ENCODE data around the gene STARD7.
A peak's percentile ranks its signal among the peaks of the same experiment; 100 is the strongest.

Gene STARD7

DNA sequence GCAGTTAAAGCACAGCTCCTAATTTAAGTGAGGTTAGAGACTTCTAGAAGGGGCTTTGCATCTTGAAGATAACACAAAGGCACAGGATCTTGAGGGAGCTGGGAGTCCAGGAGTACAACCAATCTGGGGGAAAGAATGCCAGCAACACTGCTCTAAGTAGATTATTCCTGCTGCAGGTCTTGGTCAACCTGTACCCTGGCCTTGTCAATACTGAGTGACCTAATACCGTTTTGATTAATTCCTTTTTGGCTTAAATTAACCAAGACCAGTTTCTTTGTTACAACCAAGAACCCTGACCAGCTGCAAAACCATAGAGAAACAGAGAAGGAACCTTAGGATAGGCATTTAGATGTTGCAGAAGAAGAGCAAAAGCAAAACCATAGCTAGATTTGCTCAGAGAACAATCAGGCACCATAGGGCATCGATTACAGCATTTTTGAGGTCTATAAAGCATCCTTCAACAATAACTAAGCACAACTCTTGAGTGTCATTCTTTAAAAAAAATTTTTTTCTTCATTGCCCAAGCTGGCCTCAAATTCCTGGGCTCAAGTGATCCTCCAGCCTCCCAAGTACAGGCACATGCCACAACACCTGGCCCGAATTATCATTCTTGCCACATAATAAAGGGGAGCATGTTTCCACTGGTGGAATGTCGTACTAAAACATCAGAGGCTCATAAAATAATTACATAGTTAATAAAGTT is 6.3 kb downstream of the STARD7 start:
- no peak for DNase-seq
- intact Hi-C loops (cut with DNase I) = no loop called here

DNA sequence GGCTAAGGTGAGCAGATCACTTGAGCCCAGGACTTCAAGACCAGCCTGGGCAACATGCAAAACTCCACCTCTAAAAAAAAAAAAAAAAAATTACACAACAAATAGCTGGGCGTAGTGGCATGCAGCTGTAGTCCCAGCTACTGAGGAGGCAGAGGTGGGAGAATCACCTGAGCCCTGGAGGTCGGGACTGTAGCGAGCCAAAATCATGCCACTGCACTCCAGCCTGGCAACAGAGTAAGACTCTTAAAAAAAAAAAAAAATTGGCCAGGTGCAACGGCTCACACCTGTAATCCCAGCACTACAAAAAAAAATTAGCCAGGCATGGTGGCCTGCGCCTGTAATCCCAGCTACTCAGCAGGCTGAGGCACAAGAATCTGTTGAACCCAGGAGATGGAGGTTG is 7.3 kb downstream of the STARD7 start:
- no peak for DNase-seq
- intact Hi-C loops (cut with DNase I) = no loop called here

DNA sequence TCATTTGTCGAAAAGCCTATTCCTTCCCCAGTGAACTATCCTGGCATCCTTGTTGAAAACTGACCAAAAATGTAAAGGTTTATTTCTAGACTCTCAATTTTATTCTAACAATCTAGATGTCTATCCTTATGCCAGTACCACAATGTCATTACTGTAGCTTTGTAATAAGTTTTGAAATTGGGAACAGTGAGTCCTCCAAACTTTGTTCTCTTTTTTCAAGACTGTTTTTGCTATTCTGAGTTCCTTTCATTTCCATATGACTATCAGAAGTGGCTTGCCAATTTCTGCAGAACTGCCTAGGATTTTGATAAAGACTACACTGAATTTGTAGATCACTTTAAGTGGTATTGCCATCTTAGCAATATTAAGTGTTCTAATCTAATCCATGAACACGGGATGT is 9.7 kb downstream of the STARD7 start:
- DNase-seq = no peak
- intact Hi-C loops (cut with DNase I) = no loop called here

DNA sequence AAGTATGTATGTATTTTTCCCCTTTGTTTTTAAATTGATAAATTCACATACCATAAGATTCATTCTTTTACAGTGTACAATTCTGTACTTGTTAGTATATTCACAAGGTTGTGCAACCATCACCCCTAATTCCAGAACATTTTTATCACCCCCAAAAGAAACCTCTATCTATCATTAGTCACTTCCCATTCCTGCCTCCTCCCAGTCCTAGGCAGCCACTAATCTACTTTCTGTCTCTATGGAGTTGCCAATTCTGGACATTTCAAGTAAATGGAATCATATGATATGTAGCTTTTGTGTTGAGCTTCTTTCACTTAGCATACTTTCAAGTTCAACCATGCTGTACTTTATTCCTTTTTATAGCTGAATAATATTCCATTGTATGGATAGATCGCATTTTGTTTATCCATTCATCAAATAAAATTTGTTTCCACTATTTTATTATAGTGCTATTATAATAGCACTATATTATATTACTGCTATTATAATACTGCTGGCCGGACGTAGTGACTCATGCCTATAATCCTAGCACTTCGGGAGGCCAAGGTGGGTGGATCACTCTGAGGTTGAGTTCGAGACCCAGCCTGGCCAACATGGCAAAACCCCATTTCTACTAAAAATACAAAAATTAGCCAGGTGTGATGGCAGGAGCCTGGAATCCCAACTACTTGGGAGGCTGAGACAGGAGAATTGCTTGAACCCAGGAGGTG is 10.9 kb downstream of the STARD7 start:
- intact Hi-C loops (cut with DNase I) = no loop called here
- DNase-seq = no peak

DNA sequence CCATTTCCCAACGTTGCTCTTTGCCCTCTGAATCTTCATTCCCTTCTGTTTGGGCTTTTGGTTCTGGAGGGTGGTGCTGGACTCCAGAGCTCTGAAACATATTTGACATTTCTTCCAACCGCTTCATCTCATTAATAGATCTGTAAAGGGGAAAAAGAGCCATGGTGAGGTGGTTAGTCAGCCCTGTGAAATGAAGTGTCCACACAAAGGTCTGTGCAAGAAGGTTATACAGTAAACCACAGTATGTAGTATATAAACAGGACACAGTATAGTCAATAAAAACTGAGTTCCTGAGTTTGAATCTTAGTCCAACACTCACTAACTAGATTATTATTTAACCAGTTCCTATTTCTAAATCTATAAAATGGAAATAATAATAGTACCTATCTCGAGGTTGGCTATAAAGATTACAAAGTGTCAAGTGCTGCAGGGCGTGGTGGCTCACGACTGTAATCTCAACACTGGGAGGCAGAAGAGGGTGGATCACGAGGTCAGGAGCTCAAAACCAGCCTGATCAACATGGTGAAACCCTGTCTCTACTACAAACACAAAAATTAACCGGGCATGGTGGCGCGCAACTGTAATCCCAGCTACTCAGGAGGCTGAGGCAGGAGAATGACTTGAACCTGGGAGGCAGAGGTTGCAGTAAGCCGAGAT is 13.1 kb downstream of the STARD7 start:
- DNase-seq = no peak
- intact Hi-C loops (cut with DNase I) = no loop called here

DNA sequence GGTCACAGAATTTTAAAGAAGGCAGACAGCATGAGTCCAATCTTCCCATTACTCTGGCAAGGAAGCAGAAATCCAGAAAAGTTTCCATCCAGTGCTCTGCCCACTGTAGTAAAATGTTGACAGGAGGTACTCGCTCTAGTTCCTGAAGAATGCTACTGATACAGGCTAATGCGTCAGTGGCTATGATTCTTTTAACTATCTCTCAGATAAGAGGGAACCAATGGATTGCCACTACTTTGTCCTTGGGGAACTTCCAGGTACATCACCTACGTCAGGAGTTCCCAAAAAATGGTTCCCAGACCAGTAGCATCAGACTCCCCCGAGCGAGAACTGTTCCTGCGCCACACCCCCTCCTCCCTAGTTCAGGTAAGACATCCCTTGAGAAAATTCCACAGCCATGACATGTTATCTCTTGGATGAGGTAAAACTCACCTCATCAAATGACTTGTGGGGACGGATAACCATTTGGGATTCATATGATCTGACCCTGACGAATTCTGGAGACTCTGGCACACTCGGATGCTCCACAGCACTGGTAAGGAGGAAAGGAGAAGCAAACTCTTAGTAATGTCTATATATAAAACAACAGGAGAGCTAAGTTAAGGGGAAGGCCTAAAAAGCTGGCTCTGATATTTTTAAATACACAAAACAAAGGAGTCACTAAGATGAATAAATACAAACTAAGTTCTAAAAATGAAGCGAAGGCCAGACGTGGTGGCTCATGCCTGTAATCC is 16.5 kb downstream of the STARD7 start:
- peak in 1 of 10 donors; percentile 9 for DNase-seq
- intact Hi-C loops (cut with DNase I) = no loop called here

DNA sequence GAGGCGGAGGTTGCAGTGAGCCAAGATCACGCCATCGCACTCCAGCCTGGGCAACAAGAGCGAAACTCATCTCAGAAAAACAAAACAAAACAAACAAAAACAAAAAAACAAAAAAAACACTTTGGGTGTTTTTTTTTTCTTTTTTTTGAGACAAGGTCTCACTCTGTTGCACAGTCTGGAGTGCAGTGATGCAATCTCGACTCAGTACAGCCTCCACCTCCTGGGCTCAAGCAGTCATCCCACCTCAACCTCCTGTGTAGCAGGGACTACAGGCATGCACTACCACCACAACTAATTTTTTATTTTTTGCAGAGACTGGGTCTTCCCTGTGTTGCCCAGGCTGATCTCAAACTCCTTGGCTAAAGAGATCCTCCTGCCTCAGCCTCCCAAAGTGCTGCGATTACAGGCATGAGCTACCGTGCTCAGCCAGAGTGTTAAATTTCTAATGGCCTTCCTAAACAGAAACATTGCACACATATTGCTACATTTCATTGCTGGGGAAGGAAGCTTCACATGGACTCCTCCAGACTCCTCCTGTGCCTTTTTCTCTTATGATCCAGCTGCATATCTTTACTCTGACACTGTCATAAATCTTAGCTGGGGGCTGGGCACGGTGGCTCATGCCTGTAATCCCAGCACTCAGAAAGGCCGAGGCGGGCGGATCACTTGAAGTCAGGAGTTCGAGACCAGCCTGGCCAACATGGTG is 19.7 kb downstream of the STARD7 start:
- DNase-seq = peak in 1 of 10 donors; percentile 14
- intact Hi-C loops (cut with DNase I) = no loop called here

DNA sequence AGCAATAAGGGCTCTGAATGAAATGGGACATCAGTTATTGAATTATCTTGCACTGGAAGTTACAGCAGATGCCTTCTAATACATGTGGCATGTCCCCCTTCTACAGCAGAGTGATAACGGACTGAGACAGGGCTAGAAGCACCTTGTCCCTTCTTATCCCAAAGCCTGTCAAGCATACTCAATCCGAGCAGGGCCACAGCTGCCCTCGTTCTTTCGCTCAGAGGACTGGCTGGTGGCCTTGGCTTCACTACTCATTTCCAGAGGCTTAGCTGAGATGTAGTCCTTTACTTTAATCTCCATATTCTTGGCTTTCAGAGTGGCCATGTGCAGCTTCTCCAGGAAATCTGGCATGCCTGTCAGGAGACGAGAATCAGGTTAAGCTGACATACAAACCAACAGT is 22.1 kb downstream of the STARD7 start:
- peak in 1 of 10 donors; percentile 2 for DNase-seq
- intact Hi-C loops (cut with DNase I) = no loop called here

DNA sequence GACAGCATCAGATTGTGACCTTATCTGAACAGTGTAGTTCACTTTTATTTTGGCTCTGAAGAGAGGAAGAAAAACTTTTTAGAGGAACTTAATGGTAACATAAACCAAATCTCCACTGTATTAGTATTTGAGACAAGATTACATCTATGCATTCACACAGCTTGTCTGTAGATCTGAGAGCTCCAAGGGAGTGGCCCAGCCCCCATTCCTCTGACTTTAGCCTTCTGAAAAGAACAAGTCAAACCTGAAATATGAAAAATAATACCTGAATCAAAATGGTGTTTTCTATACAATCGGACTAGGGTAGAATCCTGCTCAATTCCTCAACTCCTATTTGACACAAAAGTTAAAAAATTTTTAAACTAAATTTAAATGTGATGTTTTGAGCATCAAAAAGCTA is 23.1 kb downstream of the STARD7 start:
- peak in 1 of 10 donors; percentile 4 for DNase-seq
- intact Hi-C loops (cut with DNase I) = no loop called here

DNA sequence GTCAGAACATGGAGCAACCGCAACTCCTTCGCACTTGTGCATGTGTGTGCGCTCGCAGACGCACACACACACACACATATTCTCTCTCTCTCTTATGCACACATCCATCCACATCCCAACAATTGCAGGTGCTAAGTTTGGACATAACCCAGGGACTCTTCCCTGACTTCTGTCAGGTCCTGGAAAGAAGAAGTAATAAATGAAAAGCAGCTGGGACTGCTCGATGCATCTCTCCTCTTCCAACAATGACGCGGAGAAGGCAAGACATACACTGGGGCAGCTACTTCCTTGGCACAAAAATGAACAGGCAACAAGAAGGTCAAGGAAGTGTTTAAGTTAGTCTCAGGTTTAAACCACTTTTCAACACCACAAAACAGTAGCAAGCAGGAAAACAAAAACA is 23.6 kb downstream of the STARD7 start:
- peak in 1 of 10 donors; percentile 17 for DNase-seq
- intact Hi-C loops (cut with DNase I) = no loop called here

DNA sequence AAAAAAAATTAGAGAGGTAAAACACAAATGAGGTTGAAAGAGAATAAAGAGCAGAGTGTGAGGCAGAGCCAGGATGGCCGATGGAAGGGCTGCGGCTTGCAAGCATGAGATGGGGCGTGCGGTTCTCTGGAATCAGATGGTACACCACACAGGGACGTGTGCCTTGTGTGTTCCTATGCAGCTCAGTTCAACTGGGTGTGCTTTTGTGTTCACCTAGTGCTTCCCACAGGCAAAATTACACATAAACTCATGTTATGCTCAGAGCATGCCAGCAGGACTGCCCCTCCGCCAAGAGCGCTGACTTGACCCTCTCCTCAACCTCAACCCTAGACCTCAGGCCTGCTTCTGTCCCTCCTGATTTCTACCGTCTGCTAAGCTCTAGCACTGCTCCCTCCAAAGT is 24.4 kb downstream of the STARD7 start:
- DNase-seq = peak in 1 of 10 donors; percentile 41
- intact Hi-C loops (cut with DNase I) = no loop called here

DNA sequence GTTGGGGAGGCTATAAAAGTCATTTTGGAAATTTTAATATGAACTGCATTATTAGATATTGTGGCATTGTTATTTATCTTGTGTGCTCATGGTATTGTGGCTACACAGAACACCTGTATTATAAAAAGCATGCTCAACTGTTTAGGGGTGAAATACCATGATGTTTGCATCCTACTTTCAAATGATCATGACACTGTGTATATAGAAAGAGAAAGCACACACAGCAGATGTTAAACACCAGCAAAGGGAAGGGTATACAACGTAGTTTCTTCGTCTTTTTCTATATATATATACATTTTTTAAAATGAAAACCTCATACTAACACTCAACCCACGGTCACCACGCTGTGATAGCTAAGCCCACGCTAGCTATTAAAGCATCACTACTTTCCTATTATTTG is 27.1 kb downstream of the STARD7 start:
- intact Hi-C loops (cut with DNase I) = no loop called here
- DNase-seq = no peak

DNA sequence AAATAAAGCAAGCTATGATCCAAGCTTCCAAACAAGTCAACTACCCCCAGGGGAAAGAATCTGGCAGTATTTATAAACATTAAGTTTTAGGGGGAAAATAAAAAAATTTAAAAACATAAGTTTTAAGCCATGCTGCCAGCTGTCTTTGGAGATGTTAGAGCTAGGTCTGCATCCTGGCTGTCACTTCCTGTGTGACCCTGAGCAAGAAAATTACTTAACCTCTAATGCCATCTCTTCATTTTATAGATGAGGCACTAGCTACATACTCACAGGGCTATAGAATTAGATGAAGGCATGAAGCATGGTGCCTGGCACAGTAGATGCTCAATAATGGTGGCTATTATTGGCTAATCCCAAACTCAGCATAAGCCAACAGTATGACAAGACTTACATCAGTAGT is 28.1 kb downstream of the STARD7 start:
- intact Hi-C loops (cut with DNase I) = no loop called here
- DNase-seq = no peak

DNA sequence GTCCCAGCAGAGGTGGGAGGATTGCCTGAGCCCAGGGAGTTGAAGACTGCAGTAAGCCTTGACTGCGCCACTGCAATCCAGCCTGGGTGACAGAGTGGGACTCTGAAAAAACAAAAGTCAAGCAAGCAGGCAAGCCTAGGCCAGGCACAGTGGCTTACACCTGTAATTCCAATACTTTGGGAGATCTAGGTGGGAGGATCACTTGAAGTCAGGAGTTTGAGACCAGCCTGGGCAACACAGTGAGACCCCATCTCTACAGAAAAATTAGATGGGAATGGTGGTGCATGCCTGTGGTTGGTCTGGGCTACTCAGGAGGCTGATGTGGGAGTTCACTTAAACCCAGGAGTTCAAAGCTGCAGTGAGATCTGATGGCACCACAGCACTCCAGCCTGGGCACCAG is 28.6 kb downstream of the STARD7 start:
- DNase-seq = peak in 1 of 10 donors; percentile 18
- intact Hi-C loops (cut with DNase I) = no loop called here

DNA sequence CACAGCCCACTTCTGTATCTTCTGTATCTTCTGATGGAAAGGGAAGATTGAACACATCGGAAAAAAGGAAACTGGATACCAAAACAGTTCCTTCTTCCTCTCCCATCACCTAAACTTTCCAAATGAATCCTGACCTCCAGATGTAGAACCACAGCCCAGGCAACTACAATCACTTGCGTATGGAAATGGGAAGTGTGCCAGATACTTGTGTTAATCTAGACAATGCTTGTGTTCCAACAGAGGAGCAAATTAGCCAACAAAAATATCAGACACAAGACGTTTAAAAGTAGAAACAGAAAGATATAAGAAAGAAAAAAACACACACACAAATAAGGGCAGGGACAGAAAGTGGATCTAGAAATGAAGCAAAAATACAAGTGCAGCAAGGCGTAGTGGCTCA is 32.0 kb downstream of the STARD7 start:
- intact Hi-C loops (cut with DNase I) = loop anchor here (10.0 kb wide), 1 partner anchor 162 kb away; no protein-coding TSS in a partner anchor
- DNase-seq = no peak

DNA sequence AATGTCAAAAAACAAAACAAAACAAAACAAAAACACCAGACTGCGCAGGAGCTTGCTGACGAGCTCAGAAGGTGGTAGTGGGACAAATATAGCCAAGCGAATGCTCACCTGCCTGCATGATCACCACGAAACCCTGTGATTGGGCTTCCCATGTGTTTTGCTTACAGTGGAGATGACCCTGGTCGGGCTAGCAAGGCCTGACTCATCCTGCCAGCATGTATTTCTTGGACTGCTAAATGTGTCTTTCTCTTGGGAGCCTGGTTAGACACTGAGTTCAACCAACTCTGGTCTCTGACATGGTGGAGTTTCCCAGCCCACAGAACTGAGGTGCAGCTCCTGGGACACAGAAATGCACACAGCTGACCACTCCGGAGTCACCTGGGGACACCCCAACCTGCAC is 32.7 kb downstream of the STARD7 start:
- peak in 1 of 10 donors; percentile 16 for DNase-seq
- intact Hi-C loops (cut with DNase I) = loop anchor here (2.0 to 10.0 kb wide), 2 partner anchors 37 to 161 kb away; partner anchors contain the start of gene ASTL

DNA sequence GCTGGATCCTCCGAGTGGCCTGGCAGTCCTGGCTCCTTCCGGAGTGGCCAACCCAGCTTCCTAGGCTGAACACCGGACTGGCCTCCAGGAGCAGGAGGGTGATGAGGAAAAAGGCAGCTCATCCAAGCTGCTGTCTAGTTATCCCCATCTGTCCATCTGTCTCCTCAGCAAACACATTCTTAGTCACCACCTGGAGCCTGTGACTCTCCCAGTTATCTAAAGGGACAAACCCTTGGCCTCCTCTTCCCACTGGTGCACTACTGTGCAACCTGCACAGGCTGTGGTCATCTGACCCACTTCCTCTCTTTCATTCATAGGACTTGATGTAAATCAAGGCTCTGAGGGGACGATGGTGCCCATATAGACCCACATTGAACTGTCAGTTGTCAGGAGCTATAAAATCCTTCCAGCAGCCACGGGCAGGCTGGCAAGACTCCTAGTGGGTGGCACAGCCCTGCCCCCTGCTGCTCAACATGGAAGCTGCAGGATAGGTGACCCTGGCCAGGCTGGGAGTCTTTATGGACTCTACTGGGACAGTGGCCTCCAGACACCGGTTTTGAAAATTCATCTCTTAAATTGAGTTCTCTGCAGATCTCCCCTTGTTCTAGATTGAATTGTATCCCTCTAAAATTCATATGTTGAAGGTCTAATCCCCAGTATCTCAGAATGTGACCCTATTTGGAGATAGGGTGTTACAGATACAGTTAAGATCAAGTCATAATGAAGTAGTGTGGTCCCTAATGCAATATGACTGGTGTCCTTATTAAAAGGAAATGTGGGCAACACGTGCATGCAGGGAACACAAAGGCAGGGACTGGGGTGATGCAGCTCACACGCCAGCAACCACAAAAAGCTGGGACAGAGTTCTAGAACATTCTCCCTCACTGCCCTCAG is 34.1 kb downstream of the STARD7 start:
- DNase-seq = peak; percentile 55 to 97 (median 82)

DNA sequence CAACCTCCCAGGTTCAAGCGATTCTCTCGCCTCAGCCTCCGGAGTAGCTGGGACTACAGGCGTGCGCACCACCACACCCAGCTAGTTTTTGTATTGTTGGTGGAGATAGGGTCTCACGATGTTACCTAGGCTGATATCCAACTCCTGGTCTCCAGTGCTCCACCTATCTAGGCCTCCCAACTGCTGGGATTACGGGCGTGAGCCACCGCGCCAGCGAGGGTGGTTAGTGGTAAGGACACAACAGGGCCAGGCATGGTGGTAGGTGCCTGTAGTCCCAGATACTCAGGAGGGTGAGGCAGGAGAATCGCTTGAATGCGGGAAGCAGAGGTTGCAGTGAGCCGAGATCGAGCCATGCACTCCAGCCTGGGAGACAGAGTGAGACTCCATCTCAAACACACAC is 36.8 kb downstream of the STARD7 start:
- intact Hi-C loops (cut with DNase I) = loop anchor here (10.0 kb wide), 1 partner anchor 157 kb away; no protein-coding TSS in a partner anchor

More for the DNA sequence above, 34.1 kb downstream of the STARD7 start:
- intact Hi-C loops (cut with DNase I) = loop anchor here (2.0 to 10.0 kb wide), 2 partner anchors 36 to 160 kb away; partner anchors contain the start of gene ASTL

DNA sequence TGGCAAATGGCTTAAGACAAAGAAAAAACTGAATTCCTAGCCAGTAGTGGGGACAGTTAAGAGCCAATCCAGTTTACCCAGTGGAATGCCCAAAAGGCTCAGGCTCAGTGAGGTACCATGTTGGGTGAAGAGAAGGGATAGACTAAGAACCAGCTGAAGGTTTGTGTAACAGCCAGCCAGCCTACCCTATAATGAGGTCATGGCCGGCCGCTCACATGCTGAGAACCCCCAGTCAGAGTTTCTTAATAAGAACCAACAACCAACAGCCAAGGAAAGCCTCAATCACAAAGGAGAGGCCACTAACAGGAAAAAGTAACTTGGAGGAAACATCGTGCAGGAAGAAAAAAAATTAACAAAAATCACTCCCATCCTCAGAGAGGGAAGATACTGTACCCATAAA is 38.0 kb downstream of the STARD7 start:
- intact Hi-C loops (cut with DNase I) = loop anchor here (10.0 kb wide), 1 partner anchor 156 kb away; no protein-coding TSS in a partner anchor
- no peak for DNase-seq

More for the DNA sequence above, 36.8 kb downstream of the STARD7 start:
- peak in 1 of 10 donors; percentile 27 for DNase-seq
